NB4 (cell line): ENCODE measurements around the gene MSH3.

ENCODE experiments used
- DNase-seq: peaks from one replicate; pipeline ENCODE4 v3.0.0; 2010; ENCODE audit warnings: low read depth
- H3K4me3 ChIP-seq: one replicate; pipeline ENCODE4 v1.5.1; 2011; ENCODE audit warnings: mild to moderate bottlenecking, low read depth, low read length, moderate library complexity
- CTCF ChIP-seq: IDR thresholded peaks from one replicate; pipeline ENCODE4 v1.5.1; 2012; ENCODE audit warnings: low read depth, low read length
- MYC ChIP-seq: IDR thresholded peaks from 2 replicates; pipeline ENCODE4 v1.6.1; 2011; ENCODE audit warnings: low read depth, low read length
- POLR2A ChIP-seq: IDR thresholded peaks from 2 replicates; pipeline ENCODE4 v1.6.1; 2011; ENCODE audit warnings: mild to moderate bottlenecking; ENCODE audit not compliant: insufficient read length; ENCODE audit errors: extremely low read depth
- TF ChIP-seq, protein P1 (sequence below): IDR thresholded peaks from 2 replicates; pipeline ENCODE4 v1.6.1; 2011; ENCODE audit warnings: low read depth, low read length

Gene MSH3

DNA sequence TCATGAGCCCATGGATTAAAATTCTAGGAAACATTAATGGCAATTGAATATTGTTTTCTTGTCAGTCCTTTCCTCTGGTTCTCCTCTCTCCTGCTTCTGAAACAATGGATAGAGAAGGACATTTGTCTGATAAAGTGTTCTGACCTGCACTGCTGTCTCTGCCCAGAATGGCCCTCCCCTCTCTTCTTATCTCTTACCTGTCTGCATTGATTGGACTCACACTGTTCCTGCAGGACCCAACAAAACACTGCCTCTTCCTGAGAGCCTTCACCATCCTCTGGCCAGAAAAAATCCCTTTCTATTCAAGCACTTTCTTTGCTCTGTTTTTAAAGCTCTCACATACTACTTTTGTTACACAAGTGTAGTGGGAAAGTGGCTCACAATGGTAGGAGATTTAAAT lies 144.2 kb downstream of the MSH3 start:
- H3K4me3 ChIP-seq = no peak overlapping the region
- no peak for DNase-seq
- TF ChIP-seq MYC (no peak), POLR2A (no peak), CTCF (no peak)
- TF ChIP-seq, protein P1, sequence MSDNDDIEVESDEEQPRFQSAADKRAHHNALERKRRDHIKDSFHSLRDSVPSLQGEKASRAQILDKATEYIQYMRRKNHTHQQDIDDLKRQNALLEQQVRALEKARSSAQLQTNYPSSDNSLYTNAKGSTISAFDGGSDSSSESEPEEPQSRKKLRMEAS = no peak

DNA sequence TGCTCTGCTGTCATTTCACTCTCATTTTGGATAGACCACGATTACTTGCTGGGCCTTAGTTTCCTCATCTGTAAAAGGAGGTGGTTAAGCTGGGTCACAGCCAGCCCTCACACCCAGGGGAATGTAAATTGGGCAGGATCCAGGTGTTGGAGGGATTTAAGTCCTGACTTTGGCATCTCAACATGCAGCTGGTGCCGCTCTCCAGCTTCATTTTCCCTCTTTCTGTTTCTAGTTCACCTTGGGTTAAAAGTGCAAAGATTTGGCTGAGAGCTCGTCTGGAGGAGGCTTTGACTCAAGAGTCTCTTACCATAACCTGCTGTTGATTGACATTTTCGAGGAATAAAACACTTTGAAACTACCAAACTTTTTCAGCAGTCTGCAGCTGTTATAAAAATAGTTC lies 144.6 kb downstream of the MSH3 start:
- no peak for DNase-seq
- no peak overlapping the region for H3K4me3 ChIP-seq
- TF ChIP-seq MYC = no peak
- no peak for TF ChIP-seq CTCF
- TF ChIP-seq, protein P1 = no peak
- TF ChIP-seq POLR2A = no peak

GRCh38 chr5:80799573-80799972 lies 145.1 kb downstream of the MSH3 start:
- DNase-seq = no peak
- no peak for TF ChIP-seq MYC
- no peak for TF ChIP-seq POLR2A
- TF ChIP-seq, protein P1 = no peak
- TF ChIP-seq CTCF = no peak
- H3K4me3 ChIP-seq = no peak overlapping the region

DNA sequence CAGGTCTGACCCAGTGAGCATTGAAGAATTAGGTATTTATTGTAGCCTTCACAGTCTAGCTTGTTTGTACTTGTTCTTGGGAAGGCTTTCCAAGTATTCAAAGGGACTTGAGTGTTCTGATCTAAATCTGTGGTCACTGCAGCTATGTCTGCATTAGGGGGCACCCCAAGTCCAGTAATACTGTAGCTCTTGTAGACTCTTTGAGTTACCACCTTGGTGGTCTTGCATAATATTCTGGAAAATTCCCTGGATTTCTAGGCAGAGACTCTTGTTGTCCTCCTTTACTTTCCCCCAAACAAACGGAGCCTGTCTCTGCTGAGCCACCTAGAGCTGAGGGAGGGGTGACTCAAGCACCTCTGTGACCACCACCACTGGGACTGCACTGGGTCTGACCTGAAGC lies 149.9 kb downstream of the MSH3 start:
- TF ChIP-seq MYC = no peak
- no peak for DNase-seq
- H3K4me3 ChIP-seq = no peak overlapping the region

DNA sequence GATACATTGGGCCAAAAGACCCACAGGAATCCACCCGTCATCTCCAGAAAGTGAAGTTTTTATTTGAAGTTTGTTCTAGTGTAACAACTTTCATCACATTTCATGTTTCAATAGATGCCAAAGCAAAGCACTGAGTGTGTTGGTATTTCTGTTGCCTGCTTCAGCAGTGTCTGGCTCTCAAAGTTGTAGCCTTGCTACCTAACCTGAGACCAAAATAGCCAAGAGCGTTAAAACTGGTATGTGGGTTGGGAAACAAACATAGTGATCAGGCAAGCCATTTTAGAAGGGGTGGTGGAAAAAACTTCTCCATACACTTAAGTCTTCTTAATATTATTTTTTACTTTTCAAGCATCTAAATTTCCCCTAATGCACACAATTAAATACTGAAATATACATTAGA lies 150.6 kb downstream of the MSH3 start:
- DNase-seq = no peak
- H3K4me3 ChIP-seq = no peak overlapping the region
- TF ChIP-seq MYC (no peak), CTCF (no peak), POLR2A (no peak)
- TF ChIP-seq, protein P1 = no peak

GRCh38 chr5:80806929-80807328 lies 152.5 kb downstream of the MSH3 start:
- TF ChIP-seq, protein P1 = no peak
- no peak for TF ChIP-seq POLR2A
- no peak for TF ChIP-seq MYC
- TF ChIP-seq CTCF = no peak
- DNase-seq = no peak
- no peak overlapping the region for H3K4me3 ChIP-seq
